Heart left ventricle (tissue), 13 donors: ENCODE measurements around the gene DEGS1.

Experiments used
- POLR2A ChIP-seq, 2 donors: fragments of 450-650 bp; IDR thresholded peaks; one replicate each; pipeline ENCODE4 v1.6.1; 2017; ENCODE audit warnings: antibody characterized with exemption in 2 of 2, mild to moderate bottlenecking in 2 of 2, moderate library complexity in 2 of 2
- TF ChIP-seq, protein P1 (sequence below), 12 donors: fragments of 200-600 bp; sonication (generic) in 4 of 12; IDR thresholded peaks; one replicate each; pipeline versions ENCODE4 v1.5.0 to v1.8.0; 2018 to 2022; ENCODE audit warnings: antibody characterized with exemption in 12 of 12, mild to moderate bottlenecking in 5 of 12
- donor health status: ischemic (EF 13 %, LVEDD 7.1; RV severe dilation, severe dysfunction).
- donor health status: DM: no; HTN: yes; CAD: no.
- donor health status: DM: no; HTN: no; CAD: no.
- donor health status: ischemic (EF 25% LVEDD 6.9; RV normal size, moderate dysfunction).
- donor health status: ischemic (EF 25% LVEDD 5.7; RV mildly dilated, moderate dysfunction).
- donor health status: ischemic (EF 35%, LVEDD 5.7; RV mildly dilated, moderate dysfunction).
- donor health status: nonischemic (EF 11% LVEDD 7.7; RV severe dilation, severe dysfunction).
- donor health status: DM: yes; HTN: yes; CAD: no.
- donor health status: PGD.
- donor health status: ischemic (EF 29% LVEDD 5.4; RV normal size, mild dysfunction).
- donor health status: nonischemic (EF 23%, LVEDD 6.1; RV moderate dilation, normal function).

GRCh38 chr1:224159541-224159940, 23.5 kb upstream of the DEGS1 start:
- TF ChIP-seq, protein P1, sequence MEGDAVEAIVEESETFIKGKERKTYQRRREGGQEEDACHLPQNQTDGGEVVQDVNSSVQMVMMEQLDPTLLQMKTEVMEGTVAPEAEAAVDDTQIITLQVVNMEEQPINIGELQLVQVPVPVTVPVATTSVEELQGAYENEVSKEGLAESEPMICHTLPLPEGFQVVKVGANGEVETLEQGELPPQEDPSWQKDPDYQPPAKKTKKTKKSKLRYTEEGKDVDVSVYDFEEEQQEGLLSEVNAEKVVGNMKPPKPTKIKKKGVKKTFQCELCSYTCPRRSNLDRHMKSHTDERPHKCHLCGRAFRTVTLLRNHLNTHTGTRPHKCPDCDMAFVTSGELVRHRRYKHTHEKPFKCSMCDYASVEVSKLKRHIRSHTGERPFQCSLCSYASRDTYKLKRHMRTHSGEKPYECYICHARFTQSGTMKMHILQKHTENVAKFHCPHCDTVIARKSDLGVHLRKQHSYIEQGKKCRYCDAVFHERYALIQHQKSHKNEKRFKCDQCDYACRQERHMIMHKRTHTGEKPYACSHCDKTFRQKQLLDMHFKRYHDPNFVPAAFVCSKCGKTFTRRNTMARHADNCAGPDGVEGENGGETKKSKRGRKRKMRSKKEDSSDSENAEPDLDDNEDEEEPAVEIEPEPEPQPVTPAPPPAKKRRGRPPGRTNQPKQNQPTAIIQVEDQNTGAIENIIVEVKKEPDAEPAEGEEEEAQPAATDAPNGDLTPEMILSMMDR (IDR thresholded peaks at IDR 0.05) = no peak
- TF ChIP-seq POLR2A (IDR thresholded peaks at IDR 0.05) = no peak
